CD4-positive, alpha-beta T cell (primary cell): ENCODE measurements around the gene REPIN1. TPM values are rescaled to one million over a fixed set of nuclear protein-coding genes. Genes with fewer than 3 reads are reported as not detected.

ENCODE experiments used
- ATAC-seq: fragments of 200-7000 bp; cut with Tn5 transposase; one replicate; pipeline ENCODE4 v1.10.0; 2022; ENCODE audit warnings: mild to moderate bottlenecking; ENCODE audit not compliant: poor library complexity
- CTCF ChIA-PET: fragments of 350-600 bp; sonication (Branson Sonifier 250); formaldehyde crosslinking; loops from one replicate; lab custom pipeline; 2021; ENCODE audit warnings: antibody characterized with exemption, inconsistent platforms; lab: Charles Lee
- POLR2A ChIA-PET: fragments of 350-600 bp; sonication (Branson Sonifier 250); formaldehyde crosslinking; loops from one replicate; lab custom pipeline; 2021; ENCODE audit warnings: antibody characterized with exemption, inconsistent platforms; lab: Charles Lee
- DNase-seq, 14 experiments: peaks; one replicate each; pipeline ENCODE4 v3.0.0-alpha.2; 2013 to 2020; ENCODE audit warnings: mixed read lengths in 2 of 14
- H3K27ac ChIP-seq, 2 donors: one replicate each; pipeline versions ENCODE4 v1.5.1 to v1.7.0; 2013; ENCODE audit warnings: low read length in 2 of 2, low read depth in 1 of 2, mild to moderate bottlenecking in 1 of 2
- H3K27me3 ChIP-seq, 2 experiments: 1 replicate in 1 of 2; 2 replicates in 1 of 2; pipeline versions ENCODE4 v1.6.1 to v1.7.0; 2013; ENCODE audit warnings: low read length in 2 of 2, control low read depth in 1 of 2, mild to moderate bottlenecking in 1 of 2, moderate library complexity in 1 of 2; ENCODE audit not compliant: insufficient read depth in 2 of 2, control insufficient read depth in 1 of 2
- H3K36me3 ChIP-seq: one replicate; pipeline ENCODE4 v1.6.1; 2013; ENCODE audit warnings: low read length, control low read depth; ENCODE audit not compliant: insufficient read depth
- H3K4me1 ChIP-seq: one replicate; pipeline ENCODE4 v1.6.1; 2013; ENCODE audit warnings: low read length, control low read depth; ENCODE audit not compliant: insufficient read depth
- H3K4me3 ChIP-seq: one replicate; pipeline ENCODE4 v1.5.1; 2013; ENCODE audit warnings: mild to moderate bottlenecking, low read length, moderate library complexity
- H3K9me3 ChIP-seq, 2 experiments: 1 replicate in 1 of 2; 2 replicates in 1 of 2; pipeline versions ENCODE4 v1.6.1 to v1.7.0; 2013; ENCODE audit warnings: low read length in 2 of 2, mild to moderate bottlenecking in 2 of 2, control low read depth in 1 of 2, moderate library complexity in 1 of 2; ENCODE audit not compliant: control insufficient read depth in 1 of 2, insufficient read depth in 1 of 2
- H3K27ac Mint-ChIP-seq: one replicate; pipeline ENCODE4 v1.8.0; 2020; ENCODE audit warnings: mixed read lengths
- H3K27me3 Mint-ChIP-seq: one replicate; pipeline ENCODE4 v1.8.0; 2021; ENCODE audit warnings: mixed read lengths
- H3K36me3 Mint-ChIP-seq: one replicate; pipeline ENCODE4 v1.8.0; 2021; ENCODE audit warnings: low read depth, mixed read lengths
- H3K4me1 Mint-ChIP-seq: one replicate; pipeline ENCODE4 v1.8.0; 2021; ENCODE audit warnings: low read depth, mixed read lengths
- H3K4me3 Mint-ChIP-seq: one replicate; pipeline ENCODE4 v1.8.0; 2020; ENCODE audit warnings: mild to moderate bottlenecking, mixed read lengths
- H3K9me3 Mint-ChIP-seq: one replicate; pipeline ENCODE4 v1.8.0; 2020; ENCODE audit warnings: mixed read lengths
- CTCF ChIP-seq: fragments of 200-600 bp; IDR thresholded peaks from one replicate; pipeline ENCODE4 v1.8.0; 2022; ENCODE audit warnings: antibody characterized with exemption, mild to moderate bottlenecking
- intact Hi-C, 2 experiments: fragments of 100-400 bp; cut with DNase I in 1 of 2; cut with micrococcal nuclease in 1 of 2; formaldehyde crosslinking; loops; one replicate each; pipeline versions ENCODE4 v1.15.1 to v1.9.0; 2023 to 2025; cut with DNase I, micrococcal nuclease
- total RNA-seq, 174 experiments: library from RNA in 2 of 174; stranded (reverse) in 2 of 174; gene quantifications; one replicate each; pipeline ENCODE4 v1.2.3 and lab custom pipeline; 2021 to 2026

The REPIN1 gene
- total RNA-seq, 2 experiments from 2014 or later, result 58.2 to 59.8 TPM

- Histone ChIP-seq H3K27ac (peak overlapping the region; percentile 40 to 80), H3K27me3 (no peaks in the 10 kb centered on the region), H3K36me3 (peaks cover 16% of the 10 kb centered on the region), H3K4me3 (peak overlapping the region; percentile 83), H3K4me1 (peaks cover 43% of the 10 kb centered on the region), H3K9me3 (no peaks in the 10 kb centered on the region)
- ATAC-seq (peak; percentile 64), DNase-seq (no peak)
- POLR2A ChIA-PET, result interaction anchor here (0.7 to 7.1 kb wide), 9 partner anchors 10 to 529 kb away, joined by 3 to 76 read pairs (median 4); partner anchors contain the start of gene ZNF862
- TF ChIP-seq CTCF, result no peak
- Mint-ChIP-seq H3K27me3 (no peaks in the 10 kb centered on the region), H3K4me1 (peaks cover 55% of the 10 kb centered on the region), H3K36me3 (peaks cover 30% of the 10 kb centered on the region), H3K27ac (peak overlapping the region; percentile 96), H3K4me3 (peak overlapping the region; percentile 99), H3K9me3 (no peaks in the 10 kb centered on the region)
- intact Hi-C loops, result loop anchor here (1.0 to 10.0 kb wide), 5 partner anchors 10 to 653 kb away; partner anchors contain the start of genes ACTR3C (in 1 of the 2) and LRRC61 (in 1 of the 2)
- CTCF ChIA-PET, result interaction anchor here (1.6 to 4.8 kb wide), 2 partner anchors 10 to 38 kb away, joined by 6 to 20 read pairs; a partner anchor contains a TSS
Observed at GRCh38 chr7:150367677-150368095, 936 bp upstream of the REPIN1 start.

DNA sequence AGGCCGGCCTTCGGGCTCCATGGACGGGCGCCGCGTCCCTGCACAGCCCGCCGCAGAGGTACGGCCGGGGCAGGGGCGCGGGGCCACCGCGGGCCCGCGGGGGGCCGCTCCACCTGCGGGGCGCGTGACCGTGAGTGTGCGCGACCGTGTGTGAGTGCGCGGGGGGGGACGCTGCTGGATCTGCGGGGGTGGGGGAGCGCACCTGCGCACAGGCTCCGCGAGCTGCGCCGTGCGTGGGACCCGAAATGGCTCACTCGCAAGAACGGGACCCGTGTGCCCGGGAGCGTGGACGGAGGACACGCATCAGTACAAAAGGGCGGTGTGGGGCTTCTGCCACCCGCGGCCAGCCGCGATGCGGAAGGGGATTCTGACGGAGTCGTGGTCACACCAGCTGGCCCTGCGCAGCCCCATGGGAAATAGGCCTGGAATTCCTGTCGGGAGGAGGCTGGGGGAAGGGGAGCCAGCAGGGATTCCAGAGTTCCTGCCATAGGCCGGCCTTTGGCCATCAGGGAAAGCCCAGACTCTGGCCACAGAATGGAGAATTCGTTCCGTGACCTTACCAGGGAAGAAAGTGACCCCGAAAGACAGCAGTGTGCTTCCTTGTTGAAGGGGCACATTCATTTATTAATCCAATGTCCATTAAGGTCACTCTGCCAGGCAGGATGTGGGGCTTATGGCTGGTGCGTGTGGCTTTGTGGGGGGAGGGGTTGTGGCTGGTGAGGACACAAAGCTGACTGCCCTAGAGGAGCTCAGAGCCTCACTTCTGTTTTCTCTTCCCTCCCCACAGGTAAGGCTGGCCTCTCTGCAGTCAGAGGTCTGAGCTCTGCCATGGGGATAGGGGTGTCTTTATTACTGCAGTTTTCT, 494 bp downstream of the REPIN1 start:
- H3K4me1 ChIP-seq, result peaks cover 40% of the 10 kb centered on the region
- intact Hi-C loops, result loop anchor here (1.0 to 10.0 kb wide), 5 partner anchors 12 to 654 kb away; partner anchors contain the start of genes ACTR3C (in 1 of the 2) and LRRC61 (in 1 of the 2)

More for the DNA sequence above, 494 bp downstream of the REPIN1 start:
- no peak for TF ChIP-seq CTCF
- Mint-ChIP-seq H3K4me1 (peaks cover 62% of the 10 kb centered on the region), H3K9me3 (no peaks in the 10 kb centered on the region), H3K27ac (peak overlapping the region; percentile 93), H3K4me3 (peak overlapping the region; percentile 92), H3K36me3 (peaks cover 45% of the 10 kb centered on the region), H3K27me3 (no peaks in the 10 kb centered on the region)
- peak; percentile 39 to 86 (median 58) for DNase-seq
- ChIA-PET POLR2A (interaction anchor here (0.8 to 7.1 kb wide), 16 partner anchors 9 to 659 kb away, joined by 3 to 76 read pairs (median 4); partner anchors contain the start of genes ABCB8, GIMAP7, ZNF775 and ZNF862), CTCF (interaction anchor here (1.0 to 4.8 kb wide), 3 partner anchors 9 to 80 kb away, joined by 3 to 20 read pairs (median 6); a partner anchor contains a TSS)
- ATAC-seq, result peak; percentile 74
- peak overlapping the region; percentile 83 for H3K4me3 ChIP-seq
- peaks cover 21% of the 10 kb centered on the region for H3K36me3 ChIP-seq
- no peaks in the 10 kb centered on the region for H3K27me3 ChIP-seq
- peak overlapping the region; percentile 31 to 80 for H3K27ac ChIP-seq
- H3K9me3 ChIP-seq, result no peaks in the 10 kb centered on the region
